ENCODE data around the gene GSTM3.

DNA sequence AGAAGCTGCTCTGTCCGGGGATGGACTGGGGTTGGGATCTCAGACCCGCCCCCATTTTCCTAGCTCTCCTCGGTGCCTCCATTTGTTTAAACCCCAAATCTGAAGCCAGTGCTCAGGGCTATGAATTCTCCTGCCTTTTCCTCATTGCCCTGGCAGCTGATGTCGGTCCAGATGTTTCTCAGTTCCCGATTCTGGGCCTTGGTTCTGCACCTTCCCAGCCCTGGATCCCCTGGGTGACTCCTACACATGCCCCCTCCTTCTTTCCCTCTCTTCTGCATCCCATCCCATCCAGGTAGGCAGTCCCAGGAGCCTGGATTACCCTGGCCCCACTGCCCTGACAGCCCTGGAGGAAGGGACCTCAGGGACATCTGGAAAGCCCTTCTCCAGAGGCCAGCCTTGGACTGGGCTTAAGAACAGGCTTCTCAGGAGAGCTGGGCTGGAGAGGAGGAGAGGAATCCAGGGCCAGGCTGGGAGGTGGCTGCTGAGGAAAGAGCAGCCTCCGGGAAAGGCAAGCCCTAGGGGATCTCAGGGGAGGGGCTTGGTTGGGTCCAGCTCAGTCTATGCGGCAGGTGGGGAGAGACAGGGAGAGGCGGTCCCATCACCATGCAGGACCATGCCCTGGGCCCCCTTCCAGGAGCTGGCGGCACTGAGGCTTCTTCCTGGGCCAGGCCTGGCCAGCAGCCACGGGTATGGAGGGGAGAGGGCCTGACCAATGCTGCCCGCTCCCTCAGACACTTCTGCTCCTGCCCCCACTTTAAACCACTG is 29.7 kb upstream of the GSTM3 start:
- TF ChIP-seq GATA2 (IDR thresholded peaks at IDR 0.05; ENCODE audit: low read depth, low read length) = no peak
- TF ChIP-seq GATA3 (IDR thresholded peaks at IDR 0.05; ENCODE audit: low read depth, low read length) = no peak
